ENCODE results near the gene SPTLC3. TPM values are rescaled to one million over a fixed set of nuclear protein-coding genes. Genes with fewer than 3 reads are reported as not detected.

Gene SPTLC3
- total RNA-seq, 4 donors from 2014 or later, result 5.5 to 9.7 (median 8.4) TPM

- no peak for ATAC-seq (ENCODE audit: low FRiP score)
- DNase-seq (ENCODE audit: low spot score), result no peak
- TF ChIP-seq, protein P1, sequence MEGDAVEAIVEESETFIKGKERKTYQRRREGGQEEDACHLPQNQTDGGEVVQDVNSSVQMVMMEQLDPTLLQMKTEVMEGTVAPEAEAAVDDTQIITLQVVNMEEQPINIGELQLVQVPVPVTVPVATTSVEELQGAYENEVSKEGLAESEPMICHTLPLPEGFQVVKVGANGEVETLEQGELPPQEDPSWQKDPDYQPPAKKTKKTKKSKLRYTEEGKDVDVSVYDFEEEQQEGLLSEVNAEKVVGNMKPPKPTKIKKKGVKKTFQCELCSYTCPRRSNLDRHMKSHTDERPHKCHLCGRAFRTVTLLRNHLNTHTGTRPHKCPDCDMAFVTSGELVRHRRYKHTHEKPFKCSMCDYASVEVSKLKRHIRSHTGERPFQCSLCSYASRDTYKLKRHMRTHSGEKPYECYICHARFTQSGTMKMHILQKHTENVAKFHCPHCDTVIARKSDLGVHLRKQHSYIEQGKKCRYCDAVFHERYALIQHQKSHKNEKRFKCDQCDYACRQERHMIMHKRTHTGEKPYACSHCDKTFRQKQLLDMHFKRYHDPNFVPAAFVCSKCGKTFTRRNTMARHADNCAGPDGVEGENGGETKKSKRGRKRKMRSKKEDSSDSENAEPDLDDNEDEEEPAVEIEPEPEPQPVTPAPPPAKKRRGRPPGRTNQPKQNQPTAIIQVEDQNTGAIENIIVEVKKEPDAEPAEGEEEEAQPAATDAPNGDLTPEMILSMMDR (IDR thresholded peaks at IDR 0.05), result no peak
Measured at GRCh38 chr20:12966468-12967085, 42.2 kb upstream of the SPTLC3 start.

- no peak for ATAC-seq (ENCODE audit: low FRiP score)
- TF ChIP-seq, protein P1 (IDR thresholded peaks at IDR 0.05), result no peak
Measured at GRCh38 chr20:12967932-12968331, 40.8 kb upstream of the SPTLC3 start.

GRCh38 chr20:12968472-12968871, 40.3 kb upstream of the SPTLC3 start:
- TF ChIP-seq, protein P1 (IDR thresholded peaks at IDR 0.05), result no peak
- DNase-seq (ENCODE audit: low spot score), result no peak
- ATAC-seq (ENCODE audit: low FRiP score), result no peak

More at GRCh38 chr20:12967932-12968331, 40.8 kb upstream of the SPTLC3 start:
- no peak for DNase-seq (ENCODE audit: low spot score)

DNA sequence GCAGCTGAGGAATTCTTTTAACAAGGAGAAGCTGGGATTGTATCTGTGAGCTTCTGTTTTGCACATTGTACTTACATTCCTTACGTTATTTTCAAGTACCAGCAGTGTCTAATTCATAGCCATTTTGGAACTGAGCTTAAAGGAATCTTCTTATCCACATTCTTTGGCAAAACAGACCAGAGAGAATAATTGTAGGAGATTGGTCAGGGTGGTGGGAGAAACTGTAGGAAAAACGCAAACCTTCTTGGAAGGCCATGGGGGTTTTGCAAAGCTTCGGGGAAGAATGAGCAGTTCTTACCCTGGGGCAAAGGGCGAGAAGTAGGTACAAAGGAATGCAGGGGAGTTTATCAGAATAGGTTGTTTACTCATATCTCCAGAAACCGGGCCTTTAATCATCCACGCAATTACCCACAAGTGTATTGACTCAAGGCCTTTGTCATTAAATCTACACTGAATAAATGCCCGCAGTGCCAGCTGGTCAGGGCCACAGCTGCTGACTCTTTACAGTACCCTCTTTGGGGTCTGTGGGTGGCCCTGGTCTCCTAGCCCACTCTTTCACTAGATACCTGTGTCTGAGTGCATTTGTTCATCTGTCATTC, 39.6 kb upstream of the SPTLC3 start:
- ATAC-seq (ENCODE audit: low FRiP score), result no peak
- no peak for DNase-seq (ENCODE audit: low spot score)
- TF ChIP-seq, protein P1 (IDR thresholded peaks at IDR 0.05), result no peak

GRCh38 chr20:12970372-12970821, 38.4 kb upstream of the SPTLC3 start:
- no peak for ATAC-seq (ENCODE audit: low FRiP score)
- TF ChIP-seq, protein P1 (IDR thresholded peaks at IDR 0.05), result no peak
- no peak for DNase-seq (ENCODE audit: low spot score)

DNA sequence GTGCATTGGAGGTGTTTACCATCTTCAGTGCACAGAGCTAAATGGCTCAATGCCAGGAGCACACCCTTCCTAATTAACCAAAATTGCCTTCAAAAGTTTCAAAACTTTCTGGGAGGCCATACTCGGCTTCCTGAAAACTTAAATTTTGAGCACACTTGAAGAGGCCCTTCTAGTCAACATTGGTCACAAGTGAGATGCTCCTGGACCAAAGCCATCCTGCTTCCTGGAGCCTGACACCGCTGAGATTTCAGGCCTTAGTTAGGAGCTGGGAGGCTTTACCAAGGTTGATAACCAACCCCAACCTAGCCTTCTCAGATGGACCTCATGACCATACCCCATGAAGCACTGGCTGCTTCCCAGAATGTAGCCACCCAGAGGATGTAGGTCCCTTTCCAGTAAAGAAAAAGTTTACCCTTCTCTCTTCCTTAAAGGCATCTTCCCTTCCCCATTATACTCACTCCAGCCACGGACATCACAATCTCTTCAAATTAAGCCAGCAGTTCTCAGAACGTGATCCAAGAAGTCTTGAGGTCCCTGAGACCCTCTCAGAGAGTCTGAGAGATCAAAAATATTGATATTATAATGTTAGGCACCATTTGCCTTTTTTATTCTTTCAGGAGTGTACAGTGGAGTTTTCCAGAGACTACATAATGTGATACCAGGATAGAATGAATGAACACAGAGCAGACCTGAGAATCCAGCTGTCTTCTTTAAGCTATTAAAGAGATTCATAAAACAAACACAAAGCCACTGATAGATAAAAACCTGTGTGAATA, 32.8 kb upstream of the SPTLC3 start:
- DNase-seq (ENCODE audit: low spot score), result no peak
- TF ChIP-seq, protein P1 (IDR thresholded peaks at IDR 0.05), result no peak
- ATAC-seq (ENCODE audit: low FRiP score), result no peak

Data from omental fat pad (tissue), 4 donors.